Activated CD4-positive, alpha-beta T cell treated with anti-CD3 and anti-CD28 coated beads, Interleukin-2, amount 50 U/mL, for 4 hours (primary cell): ENCODE data around the gene YIPF4.
"Not testable (repeated sequence)": the region's sequence is repeated elsewhere in the genome, so short reads cannot be mapped to it uniquely, and the experiment has no call there.

Source experiments
- DNase-seq, 2 experiments: peaks; one replicate each; pipeline ENCODE4 v3.0.0-alpha.2; 2020

Gene YIPF4

DNA sequence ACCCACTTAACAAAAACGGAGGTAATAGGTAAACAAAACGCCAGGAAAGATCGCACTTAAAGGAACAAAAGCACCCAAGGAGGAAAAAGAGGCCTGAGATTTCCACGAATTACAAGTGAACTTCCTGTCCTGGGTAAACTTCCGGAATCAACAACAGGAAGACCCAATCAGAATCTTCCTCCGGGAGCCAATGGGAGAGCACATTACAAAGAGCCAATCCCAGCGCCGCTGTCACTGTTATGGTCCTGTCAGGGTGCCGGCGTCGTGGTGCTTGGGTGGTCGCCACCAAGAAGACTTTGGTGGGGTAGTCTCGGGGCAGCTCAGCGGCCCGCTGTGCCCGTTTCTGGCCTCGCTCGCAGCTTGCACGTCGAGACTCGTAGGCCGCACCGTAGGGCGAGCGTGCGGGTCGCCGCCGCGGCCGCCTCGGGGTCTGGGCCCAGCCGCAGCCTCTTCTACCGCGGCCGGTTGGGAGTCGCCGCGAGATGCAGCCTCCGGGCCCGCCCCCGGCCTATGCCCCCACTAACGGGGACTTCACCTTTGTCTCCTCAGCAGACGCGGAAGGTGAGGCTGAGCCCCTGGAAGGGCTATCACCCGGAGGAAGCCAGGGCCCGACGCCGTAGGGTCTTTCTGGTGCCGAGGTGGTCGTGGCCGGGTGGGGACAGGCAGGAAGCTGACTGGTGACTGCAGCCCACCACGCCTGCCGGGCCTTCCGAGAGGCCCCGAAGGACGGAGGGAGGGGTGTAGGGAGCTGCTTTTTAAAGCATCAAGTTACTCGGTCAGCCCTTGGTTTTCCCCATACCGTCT is at the start of gene YIPF4:
TSS of gene YIPF4 (plus strand) at position 231 of the 804 bp plus-strand sequence. CDS start at position 483, 252 bp downstream.
- peak; percentile 82 to 85 for DNase-seq

DNA sequence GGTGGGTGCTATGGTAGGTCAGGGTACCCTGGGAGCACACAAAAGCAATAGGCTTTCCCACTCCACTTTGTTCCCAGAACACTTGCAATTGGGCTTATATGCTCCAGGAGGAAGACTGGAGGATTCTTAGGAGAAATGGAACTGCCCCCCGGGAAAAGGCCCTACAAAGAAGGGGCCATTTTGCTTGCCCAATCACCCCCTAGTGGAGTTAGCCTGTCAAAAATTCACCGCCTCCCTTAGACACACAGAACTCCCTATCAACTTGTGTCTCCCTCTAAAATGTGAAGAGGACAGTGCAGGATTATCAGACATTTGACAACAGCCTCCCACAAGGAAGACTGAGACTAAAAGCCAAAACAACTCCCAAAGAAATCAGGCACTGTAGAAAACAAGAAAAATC is 49.5 kb upstream of the YIPF4 start:
- no peak for DNase-seq

DNA sequence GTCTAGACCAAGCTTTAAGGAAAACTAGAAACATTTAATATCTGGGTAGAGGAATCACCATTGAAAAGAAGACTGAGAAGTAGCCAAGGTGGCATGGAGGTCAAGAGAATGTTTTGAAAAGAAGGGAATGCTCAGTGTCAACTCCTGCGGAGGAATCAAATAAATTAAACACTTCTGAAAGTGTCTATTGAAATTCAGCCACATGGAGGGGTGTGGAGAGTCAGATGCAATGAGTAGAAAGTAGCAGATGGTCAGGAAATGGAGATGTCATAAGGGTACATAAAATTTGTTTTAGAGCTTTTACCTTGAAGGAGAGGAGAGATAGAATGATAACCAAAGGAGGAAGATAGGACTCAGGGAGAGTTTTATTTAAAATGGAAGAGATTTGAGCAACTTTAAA is 48.1 kb upstream of the YIPF4 start:
- DNase-seq = no peak

DNA sequence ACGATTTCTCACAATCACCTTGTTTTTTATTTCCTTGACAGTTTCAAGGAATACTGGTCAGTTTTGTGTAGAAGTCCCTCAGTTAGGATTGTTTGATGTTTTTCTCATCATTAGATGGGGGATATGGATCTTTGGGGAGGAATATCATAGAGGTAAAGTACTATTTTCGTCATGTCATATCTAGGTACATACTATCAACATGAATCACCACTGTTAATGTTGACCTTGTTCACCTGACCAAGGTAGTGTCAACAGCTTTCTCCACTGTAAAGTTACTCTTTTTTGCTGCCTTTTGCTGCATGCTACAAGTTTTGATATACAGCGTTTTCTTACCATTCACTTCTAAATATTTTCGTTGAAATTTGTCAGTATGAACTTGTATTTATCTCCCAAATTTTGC is 45.7 kb upstream of the YIPF4 start:
- DNase-seq = no peak

- no peak for DNase-seq
Observed at GRCh38 chr2:32235315-32235714, 42.4 kb upstream of the YIPF4 start.

- DNase-seq = no peak
Observed at GRCh38 chr2:32237488-32237887, 40.2 kb upstream of the YIPF4 start.

DNA sequence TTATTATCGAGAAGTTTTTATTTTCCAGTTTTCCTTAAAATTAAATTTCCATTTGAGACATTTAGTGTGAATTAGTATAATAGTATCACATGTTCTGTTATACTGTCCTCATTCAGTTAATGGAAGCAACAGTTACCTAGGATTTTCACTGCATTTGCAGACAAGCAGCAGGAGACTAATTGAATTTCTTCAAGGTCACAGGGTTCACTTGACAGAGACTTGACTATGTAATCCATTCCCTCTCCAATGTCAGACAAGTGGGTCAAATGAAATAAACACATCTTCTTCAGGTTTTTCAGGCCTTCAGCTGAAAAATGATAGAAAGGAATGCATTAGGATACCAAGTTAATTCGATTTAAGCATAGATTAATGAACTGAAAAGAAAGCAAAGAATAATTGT is 39.7 kb upstream of the YIPF4 start:
- DNase-seq = no peak

GRCh38 chr2:32242331-32242730 is 35.4 kb upstream of the YIPF4 start:
- no peak for DNase-seq

GRCh38 chr2:32246911-32247310 is 30.8 kb upstream of the YIPF4 start:
- no peak for DNase-seq

GRCh38 chr2:32248299-32248698 is 29.4 kb upstream of the YIPF4 start:
- DNase-seq = no peak

DNA sequence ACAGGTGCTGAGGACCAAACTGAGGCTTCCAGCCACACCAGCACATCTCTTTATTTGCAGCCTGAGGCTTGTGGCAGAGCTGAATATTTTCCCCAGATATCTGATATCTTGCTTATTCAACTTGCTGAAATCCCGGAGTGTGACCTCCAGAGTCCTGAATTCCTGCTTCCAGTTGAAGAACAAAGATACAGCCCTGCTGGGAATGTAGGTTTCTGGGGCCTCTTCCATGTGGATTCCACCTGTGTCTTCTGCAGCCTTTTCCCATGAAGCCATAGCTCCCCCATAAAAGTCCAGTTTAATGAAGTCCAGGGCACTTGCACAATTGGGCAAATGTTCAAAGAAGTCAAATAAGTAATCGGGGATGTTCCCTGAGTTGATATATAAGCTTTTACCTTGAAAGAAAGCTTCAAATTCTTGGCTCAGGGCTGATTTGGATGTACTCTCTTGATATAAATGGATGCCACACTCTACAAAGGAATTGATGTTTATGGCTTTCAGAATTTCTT is 27.9 kb upstream of the YIPF4 start:
- DNase-seq = no peak

DNA sequence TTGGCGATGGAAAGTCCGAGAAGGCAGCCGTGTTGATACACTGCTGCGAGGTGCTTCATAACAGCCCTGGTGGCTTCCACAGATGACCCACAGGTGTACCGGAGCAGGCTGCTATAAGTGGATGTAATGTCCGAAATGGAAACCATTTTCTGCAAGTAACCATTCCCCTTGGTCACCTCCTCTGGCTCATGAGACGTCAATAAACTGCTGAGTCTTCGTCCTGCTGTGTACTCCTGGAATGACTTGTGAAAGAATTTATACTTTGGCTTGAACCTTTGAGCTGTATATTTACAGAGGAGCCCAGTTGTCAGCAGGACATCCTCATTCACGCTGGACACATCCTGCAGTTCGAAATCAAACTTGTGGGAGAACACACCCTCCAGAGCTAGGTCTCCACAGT is 27.4 kb upstream of the YIPF4 start:
- DNase-seq = no peak

DNA sequence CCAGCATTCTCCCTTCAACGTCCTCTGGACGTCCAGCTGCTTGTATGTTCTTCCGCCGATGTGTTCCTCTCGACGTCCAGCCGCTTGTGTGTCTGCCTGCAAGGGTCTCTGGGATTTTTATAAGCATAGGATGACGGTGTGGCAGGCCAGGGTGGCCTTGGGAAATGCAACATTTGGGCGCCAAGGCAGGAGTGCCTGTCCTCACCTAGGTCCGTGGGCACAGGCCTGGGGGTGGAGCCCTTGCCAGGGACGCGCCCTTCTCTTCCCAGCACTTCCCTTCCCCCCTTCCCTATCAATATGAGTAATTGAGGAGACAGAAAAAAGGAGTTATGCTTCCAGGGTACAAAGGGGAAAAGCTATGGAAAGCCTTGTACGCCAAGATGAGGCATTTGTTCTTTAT is 19.5 kb upstream of the YIPF4 start:
- DNase-seq = no peak

DNA sequence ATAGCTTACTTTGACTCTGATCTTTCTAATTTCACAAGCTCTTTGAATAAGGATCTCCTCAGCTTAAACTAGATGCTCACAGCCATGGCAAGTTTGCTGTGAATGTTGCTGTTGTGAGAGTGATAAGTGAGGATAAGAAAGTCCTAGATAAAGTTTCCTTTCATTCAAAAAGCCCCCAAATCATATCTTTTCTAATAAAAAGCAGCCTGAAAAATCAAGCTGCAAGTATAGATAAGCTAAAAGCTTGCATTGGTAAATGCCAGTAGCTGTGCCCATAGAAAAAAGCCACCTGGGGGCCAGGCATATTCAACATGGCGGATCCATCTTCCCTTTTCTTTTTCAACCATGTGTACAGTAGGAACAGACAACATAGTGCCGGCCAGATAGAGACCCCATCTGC is 17.3 kb upstream of the YIPF4 start:
- no peak for DNase-seq

DNA sequence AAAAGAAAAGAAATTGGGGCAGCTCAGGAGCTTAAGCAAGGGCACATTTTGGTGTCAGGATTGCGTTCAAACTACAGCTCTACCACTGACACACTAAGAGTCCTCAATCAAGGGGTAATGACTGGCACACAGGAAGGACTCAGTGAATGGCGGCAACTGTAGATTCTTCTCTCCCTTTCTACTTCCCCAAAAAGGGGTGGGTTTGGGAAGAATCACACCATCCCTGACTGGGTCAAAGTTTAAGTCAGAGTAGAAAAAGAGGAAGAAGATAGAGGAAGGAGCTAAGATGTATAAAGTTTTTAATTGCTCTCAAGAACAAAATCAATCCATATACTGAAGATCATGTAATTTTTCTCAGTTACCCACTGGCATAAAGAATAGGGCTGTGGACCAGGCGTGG is 15.6 kb upstream of the YIPF4 start:
- no peak for DNase-seq

DNA sequence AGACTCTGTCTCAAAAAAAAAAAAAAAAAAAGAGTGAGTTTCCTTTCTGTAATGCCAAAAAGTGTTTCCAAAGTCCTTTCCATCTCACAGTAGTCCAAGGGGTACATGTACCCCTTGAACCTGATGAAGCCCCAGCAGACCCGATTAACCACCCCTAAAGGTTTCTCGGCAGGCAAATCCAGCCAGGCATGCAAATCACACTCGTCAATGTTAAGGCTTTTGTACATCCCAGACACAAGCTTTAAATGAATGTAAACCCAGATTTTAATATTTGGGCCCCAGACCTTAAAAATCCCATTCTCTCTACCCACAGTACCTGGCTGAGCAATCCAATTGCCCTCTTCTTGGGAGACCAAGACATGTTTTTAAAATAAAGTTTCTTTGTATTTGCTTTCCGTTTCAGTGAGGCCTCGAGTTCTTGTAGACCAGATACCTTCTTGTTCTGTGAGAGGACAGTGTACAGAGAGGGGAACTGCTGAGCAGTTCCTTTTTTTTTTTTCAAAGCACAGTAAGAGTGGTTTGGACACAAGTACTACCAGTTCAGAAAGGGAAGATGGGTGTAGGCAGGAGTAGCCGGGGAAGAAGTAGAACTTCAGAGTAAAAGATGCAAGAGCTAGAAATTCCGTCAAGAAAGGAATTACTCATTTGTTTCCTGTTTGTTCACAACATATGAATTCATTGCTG is 13.1 kb upstream of the YIPF4 start, which contains the start of gene NLRC4:
TSS of gene NLRC4 (minus strand) at position 465 of the 684 bp plus-strand sequence. CDS start 8,111 bp downstream, outside the sequence.
- no peak for DNase-seq

- no peak for DNase-seq
Observed at GRCh38 chr2:32271063-32271462, 6.6 kb upstream of the YIPF4 start.

- DNase-seq = no peak
Observed at GRCh38 chr2:32272279-32272678, 5.4 kb upstream of the YIPF4 start.

DNA sequence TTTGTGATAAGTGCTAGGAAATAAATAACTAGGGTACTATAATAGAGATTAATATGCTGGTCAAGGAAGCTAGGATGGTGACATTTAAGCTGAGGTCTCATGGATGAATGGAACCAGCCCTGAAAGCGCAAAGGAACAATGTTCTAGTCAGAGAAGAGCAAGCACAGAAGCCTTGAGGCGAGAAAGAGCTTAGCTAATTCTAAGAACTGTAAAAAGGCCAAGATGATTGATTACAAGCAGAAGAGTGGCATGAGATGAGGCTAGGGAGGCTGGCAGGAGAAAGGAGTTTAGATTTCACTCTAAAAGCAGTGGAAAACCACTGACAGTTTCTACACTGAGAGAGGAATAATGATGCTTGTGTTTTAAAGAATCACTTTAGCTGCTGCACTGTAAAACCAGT is 3.4 kb upstream of the YIPF4 start:
- DNase-seq = no peak

DNA sequence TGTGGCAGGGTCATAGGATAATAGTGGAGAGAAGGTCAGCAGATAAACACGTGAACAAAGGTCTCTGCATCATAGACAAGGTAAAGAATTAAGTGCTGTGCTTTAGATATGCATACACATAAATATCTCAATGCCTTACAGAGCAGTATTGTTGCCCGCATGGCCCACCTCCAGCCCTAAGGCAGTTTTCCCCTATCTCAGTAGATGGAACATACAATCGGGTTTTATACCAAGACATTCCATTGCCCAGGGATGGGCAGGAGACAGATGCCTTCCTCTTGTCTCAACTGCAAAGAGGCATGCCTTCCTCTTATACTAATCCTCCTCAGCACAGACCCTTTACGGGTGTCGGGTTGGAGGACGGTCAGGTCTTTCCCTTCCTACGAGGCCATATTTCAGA is 1.9 kb upstream of the YIPF4 start:
- DNase-seq = not testable (repeated sequence)

DNA sequence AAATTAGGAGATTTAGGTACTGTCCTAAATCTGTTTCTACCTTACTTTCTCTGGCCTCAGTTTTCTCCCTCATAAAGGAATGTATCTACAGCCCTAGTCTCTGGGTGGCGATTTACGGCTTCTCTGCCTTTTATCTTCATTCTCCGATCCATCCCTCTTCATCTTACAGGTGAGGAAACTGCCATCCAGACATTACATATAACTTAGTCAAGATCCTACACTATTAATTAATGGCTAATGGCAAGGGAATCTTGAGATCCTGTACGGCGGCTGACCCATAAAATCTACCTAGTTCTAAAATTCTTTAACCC is 386 bp upstream of the YIPF4 start:
- DNase-seq = no peak

DNA sequence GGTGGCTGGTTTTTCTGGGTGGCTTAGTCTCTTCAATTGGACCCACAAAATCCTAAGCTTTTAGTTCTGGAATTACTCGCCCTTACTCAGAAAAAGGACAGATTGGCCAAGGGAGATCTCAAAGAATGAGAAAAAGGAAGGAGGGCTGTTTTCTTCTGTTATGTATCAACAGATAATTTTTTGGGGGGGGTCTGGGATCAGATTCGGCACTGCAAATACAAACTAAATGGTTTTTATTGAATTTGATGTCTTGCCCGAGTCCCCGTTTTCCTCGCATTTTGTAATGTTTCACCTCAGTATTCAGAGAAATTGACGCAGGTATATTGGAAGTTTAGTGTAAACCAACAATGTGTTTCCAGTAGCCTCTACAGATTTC is 762 bp downstream of the YIPF4 start:
- DNase-seq = no peak

DNA sequence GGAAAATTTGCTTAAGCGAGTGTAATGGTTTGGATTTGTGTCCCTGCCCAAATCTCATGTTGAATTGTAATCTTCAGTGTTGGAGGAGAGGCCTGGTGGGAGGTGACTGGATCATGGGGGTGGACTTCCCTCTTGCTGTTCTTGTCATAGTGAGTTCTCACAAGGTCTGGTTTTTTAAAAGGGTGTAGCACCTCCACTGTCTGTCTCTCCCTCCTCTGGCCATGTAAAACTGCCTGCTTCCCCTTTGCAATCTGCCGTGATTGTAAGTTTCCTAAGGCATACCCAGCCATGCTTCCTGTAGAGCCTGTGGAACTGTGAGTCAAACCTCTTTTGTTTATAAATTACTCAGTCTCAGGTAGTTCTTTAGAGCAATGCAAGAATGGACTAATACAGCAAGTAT is 6.6 kb downstream of the YIPF4 start:
- DNase-seq = no peak

DNA sequence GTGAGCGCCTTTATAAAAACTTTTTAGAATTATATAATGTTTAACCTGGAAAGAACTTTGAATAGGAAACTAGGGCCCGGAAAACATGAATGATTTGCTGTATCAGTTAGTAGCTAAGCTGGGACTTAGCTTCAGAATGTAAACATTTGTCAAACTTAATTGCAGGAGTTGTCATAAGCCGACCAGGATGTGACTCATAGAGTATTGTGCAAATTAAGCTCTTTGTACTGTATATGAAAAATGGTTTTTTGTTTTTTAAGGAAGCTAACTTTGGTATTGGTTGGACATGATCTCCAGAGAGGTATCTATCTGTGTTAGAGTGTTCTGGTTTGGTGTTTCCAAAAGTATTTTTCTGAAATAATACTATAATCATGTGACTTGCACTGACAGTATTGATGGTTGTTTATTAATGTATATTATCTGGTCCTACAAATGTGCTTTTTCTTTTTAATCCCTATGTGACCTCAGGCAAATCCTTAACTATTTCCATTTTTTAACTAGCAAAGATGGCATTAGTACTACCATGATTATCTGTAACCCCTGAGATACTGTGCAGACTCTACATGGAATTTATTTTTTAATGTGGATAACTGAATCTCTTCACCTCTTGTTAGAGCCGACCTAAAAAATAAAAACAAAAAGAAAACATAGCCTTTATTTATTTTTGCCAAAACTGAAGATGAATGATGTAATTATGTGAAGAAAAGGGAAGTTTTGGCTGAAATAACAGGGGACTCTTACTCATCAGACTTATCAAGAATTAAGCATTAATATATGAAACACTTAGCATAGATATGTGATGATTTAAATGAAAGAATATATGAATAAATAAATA is 11.7 kb downstream of the YIPF4 start:
- DNase-seq = no peak
